HepG2 (cell line): Measurements from ENCODE around the gene HSF4.

ENCODE experiments used
- AKAP8 ChIP-seq: sonication (generic); formaldehyde crosslinking; IDR thresholded peaks from 2 replicates; pipeline ENCODE4 v1.5.1; 2020; ENCODE audit warnings: mild to moderate bottlenecking, missing genetic modification reagents
- BRF2 ChIP-seq: sonication (generic); formaldehyde crosslinking; IDR thresholded peaks from 2 replicates; pipeline ENCODE4 v1.8.1; 2022; ENCODE audit warnings: mild to moderate bottlenecking, missing genetic modification reagents
- CREM ChIP-seq, 2 experiments: sonication (generic) in 1 of 2; formaldehyde crosslinking in 1 of 2; IDR thresholded peaks; 2 replicates each; pipeline versions ENCODE4 v1.4.0 to v1.6.1; 2016 to 2020; ENCODE audit warnings: antibody characterized with exemption in 1 of 2, mild to moderate bottlenecking in 1 of 2, missing genetic modification reagents in 1 of 2
- CTCF ChIP-seq: sonication (generic); formaldehyde crosslinking; IDR thresholded peaks from 2 replicates; pipeline ENCODE4 v1.5.0; 2020; ENCODE audit warnings: mild to moderate bottlenecking, missing genetic modification reagents, moderate library complexity
- FOXM1 ChIP-seq: sonication (generic); formaldehyde crosslinking; IDR thresholded peaks from 2 replicates; pipeline ENCODE4 v1.5.0; 2020; ENCODE audit warnings: missing genetic modification reagents
- MZF1 ChIP-seq: sonication (generic); formaldehyde crosslinking; IDR thresholded peaks from 2 replicates; pipeline ENCODE4 v1.8.1; 2023; ENCODE audit warnings: mild to moderate bottlenecking, missing genetic modification reagents, borderline replicate concordance
- POLR2A ChIP-seq, 2 experiments: IDR thresholded peaks; 2 replicates each; pipeline ENCODE4 v1.6.1; 2011; ENCODE audit warnings: low read depth in 2 of 2, low read length in 2 of 2, mild to moderate bottlenecking in 1 of 2, moderate library complexity in 1 of 2; ENCODE audit not compliant: insufficient read depth in 1 of 2
- TAF1 ChIP-seq: sonication (generic); formaldehyde crosslinking; IDR thresholded peaks from 2 replicates; pipeline ENCODE4 v1.4.0; 2020; ENCODE audit warnings: missing genetic modification reagents
- TARDBP ChIP-seq: sonication (generic); formaldehyde crosslinking; IDR thresholded peaks from 2 replicates; pipeline ENCODE4 v1.8.0; 2022; ENCODE audit warnings: mild to moderate bottlenecking, missing genetic modification reagents
- ZNF776 ChIP-seq: sonication (generic); formaldehyde crosslinking; IDR thresholded peaks from 2 replicates; pipeline ENCODE4 v1.4.0; 2020; ENCODE audit warnings: mild to moderate bottlenecking, missing genetic modification reagents

- no peak for TF ChIP-seq FOXM1 (CRISPR knock-in tag)
- TF ChIP-seq POLR2A (IDR thresholded peaks at IDR 0.05; ENCODE audit: insufficient read depth in 1 of 2, low read depth in 2 of 2, low read length in 2 of 2): no peak
- no peak for TF ChIP-seq CTCF (CRISPR knock-in tag)
- no peak for TF ChIP-seq TARDBP (CRISPR knock-in tag)
- TF ChIP-seq BRF2 (CRISPR knock-in tag): no peak
- no peak for TF ChIP-seq AKAP8 (CRISPR knock-in tag)
- no peak for TF ChIP-seq CREM (IDR thresholded peaks at IDR 0.05)
- TF ChIP-seq CREM (CRISPR knock-in tag; IDR thresholded peaks at IDR 0.05): no peak
- no peak for TF ChIP-seq TAF1 (CRISPR knock-in tag)
- TF ChIP-seq MZF1 (CRISPR knock-in tag): no peak
- TF ChIP-seq ZNF776 (CRISPR knock-in tag): no peak
Observed at GRCh38 chr16:67193536-67193935, 29.0 kb downstream of the HSF4 start.
